NCI-H1436 treated with DMSO at 0.1 percent for 48 hours (cell line): ENCODE results near the gene RAD9A.

Experiments used
- DNase-seq: peaks from one replicate; lab custom pipeline; 2025; lab: John Stamatoyannopoulos, UW

Gene RAD9A

DNA sequence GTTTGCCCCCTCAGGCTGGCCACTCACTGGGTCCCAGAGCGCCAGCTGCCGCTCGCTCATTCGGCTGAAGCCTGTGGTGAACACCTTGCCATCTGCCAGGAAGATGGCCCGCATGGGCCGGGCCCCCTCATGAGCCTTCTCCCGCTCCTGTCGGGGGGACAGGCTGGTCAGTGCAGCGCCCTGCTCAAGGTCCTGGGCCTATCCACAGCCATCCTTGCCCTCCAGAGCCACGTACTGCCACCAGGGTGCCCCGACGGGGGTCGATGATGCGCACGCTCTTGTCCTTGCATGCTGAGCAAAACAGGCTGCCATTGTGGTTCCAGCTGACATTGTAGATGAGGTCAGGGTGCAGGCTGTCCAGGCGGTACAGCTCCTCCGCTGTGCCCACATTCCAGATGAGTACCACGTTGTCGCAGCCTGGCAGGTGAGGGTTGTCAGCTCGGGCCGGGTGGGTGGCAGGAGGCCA, 49.3 kb downstream of the RAD9A start:
- no peak for DNase-seq

DNA sequence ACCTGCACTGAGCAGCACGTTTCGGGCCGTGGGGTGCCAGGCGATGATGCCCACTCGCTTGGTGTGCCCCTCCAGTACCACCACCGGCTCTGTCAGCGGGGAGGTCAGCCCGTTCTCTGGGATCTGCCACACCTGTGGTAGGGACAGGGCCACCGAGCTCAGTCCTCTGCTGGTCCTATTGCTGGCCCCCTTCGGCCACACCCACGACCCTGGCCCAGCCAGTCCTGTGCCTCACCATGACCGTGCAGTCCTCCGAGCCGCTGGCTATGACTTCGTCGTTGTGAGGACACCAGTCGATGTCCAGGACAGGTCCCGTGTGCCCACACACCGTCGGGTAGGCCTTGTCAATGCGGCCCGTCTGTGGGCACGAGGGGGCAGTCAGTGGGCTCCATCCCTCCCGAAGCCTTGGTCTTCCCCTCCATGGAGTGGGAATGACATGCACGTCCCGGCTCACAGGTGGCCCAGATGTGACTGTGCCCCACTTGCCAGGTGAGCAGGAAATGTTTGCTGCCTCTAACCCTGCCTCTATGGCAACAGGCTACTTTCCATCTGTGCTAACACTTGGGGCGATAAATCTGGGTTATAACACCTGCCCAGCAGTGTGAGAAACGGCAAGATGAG, 50.1 kb downstream of the RAD9A start:
- no peak for DNase-seq

DNA sequence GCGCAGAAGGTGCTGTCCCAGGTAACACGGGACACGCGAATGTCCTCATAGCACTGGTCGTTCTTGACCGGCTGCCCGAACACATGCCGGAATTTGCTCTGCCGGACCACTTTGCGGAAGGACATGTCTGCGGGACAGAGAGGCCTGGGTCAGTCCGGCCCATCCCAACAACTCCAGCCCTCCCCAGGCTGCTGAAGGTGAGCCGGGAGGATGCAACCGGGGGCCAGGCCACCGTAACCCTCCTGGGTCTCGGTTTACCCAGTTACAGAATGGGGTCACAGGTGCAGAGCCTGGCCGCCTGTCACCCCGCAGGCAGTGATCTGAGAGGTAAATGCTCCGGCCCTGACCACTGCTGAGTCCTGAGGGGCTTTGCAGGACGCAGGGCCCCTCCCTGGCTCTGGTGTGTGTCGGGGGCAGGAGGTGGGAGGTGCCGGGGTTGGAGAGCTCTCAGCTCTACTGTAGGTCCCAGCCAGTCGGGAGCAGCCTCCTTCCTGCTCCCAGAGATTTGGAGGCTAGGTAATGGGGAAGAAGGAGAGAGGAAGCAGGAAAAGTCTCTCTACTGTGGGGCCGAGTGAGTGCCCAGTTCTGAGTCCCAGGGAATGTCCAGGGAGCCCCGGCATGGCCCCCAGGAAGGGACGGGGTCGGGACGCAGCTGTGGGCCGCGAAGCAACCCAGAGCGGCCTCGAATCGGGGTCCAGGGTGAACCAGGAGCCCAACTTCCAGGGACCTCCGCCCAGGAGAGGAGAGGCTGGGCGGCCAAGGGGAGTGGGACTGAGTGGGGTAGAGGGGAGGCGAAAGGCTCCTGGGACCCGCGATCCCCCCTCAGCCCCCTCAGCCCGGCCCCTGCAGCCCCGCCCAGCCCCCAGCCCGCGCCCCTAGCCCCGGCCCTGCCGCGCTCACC, 51.0 kb downstream of the RAD9A start:
- DNase-seq, result no peak

- DNase-seq, result no peak
Observed at GRCh38 chr11:67445515-67445914, 53.7 kb downstream of the RAD9A start.
